ENCODE measurements around the gene CCDC97. TPM values are rescaled to one million over a fixed set of nuclear protein-coding genes. Genes with fewer than 3 reads are reported as not detected.
A peak's percentile ranks its signal among the peaks of the same experiment; 100 is the strongest.

Gene CCDC97
- polyA plus RNA-seq, 12 donors = 29.3 to 58.0 (median 34.4) TPM; not detected in 1

- DNase-seq = no peak
Measured at GRCh38 chr19:41295499-41295898, 14.5 kb upstream of the CCDC97 start.

GRCh38 chr19:41296433-41296871, 13.5 kb upstream of the CCDC97 start:
- no peak for DNase-seq

GRCh38 chr19:41297628-41298347, 12.2 kb upstream of the CCDC97 start:
- no peak for DNase-seq

- peak; percentile 86 for DNase-seq
Measured at GRCh38 chr19:41298348-41298964, 11.5 kb upstream of the CCDC97 start.

- DNase-seq = peak; percentile 19
Measured at GRCh38 chr19:41299046-41299754, 10.8 kb upstream of the CCDC97 start.

- peak; percentile 56 for DNase-seq
Measured at GRCh38 chr19:41299755-41300089, 10.2 kb upstream of the CCDC97 start.

- no peak for DNase-seq
Measured at GRCh38 chr19:41300555-41300954, 9.4 kb upstream of the CCDC97 start.

GRCh38 chr19:41302624-41303351, 7.2 kb upstream of the CCDC97 start:
- no peak for DNase-seq

GRCh38 chr19:41303954-41304353, 6.0 kb upstream of the CCDC97 start:
- no peak for DNase-seq

- no peak for DNase-seq
Measured at GRCh38 chr19:41304706-41305483, 5.1 kb upstream of the CCDC97 start.

- DNase-seq = no peak
Measured at GRCh38 chr19:41305927-41306793, 3.8 kb upstream of the CCDC97 start.

GRCh38 chr19:41307090-41307875, 2.7 kb upstream of the CCDC97 start:
- DNase-seq = no peak

GRCh38 chr19:41307954-41308449, 2.0 kb upstream of the CCDC97 start:
- DNase-seq = no peak

- peak; percentile 94 for DNase-seq
Measured at GRCh38 chr19:41308450-41309179, 1.4 kb upstream of the CCDC97 start.

- no peak for DNase-seq
Measured at GRCh38 chr19:41309180-41310032, 566 bp upstream of the CCDC97 start.

GRCh38 chr19:41311072-41311471, 1.1 kb downstream of the CCDC97 start:
- DNase-seq = no peak

- DNase-seq = no peak
Measured at GRCh38 chr19:41311613-41312012, 1.6 kb downstream of the CCDC97 start.
